ENCODE results near the gene ZNF407.

The ZNF407 gene

GRCh38 chr18:75063615-75064512, 466.2 kb downstream of the ZNF407 start:
- DNase-seq, result no peak

- no peak for DNase-seq
Observed at GRCh38 chr18:75064513-75064905, 466.8 kb downstream of the ZNF407 start.

- DNase-seq, result no peak
Observed at GRCh38 chr18:75065251-75066000, 467.8 kb downstream of the ZNF407 start.

DNA sequence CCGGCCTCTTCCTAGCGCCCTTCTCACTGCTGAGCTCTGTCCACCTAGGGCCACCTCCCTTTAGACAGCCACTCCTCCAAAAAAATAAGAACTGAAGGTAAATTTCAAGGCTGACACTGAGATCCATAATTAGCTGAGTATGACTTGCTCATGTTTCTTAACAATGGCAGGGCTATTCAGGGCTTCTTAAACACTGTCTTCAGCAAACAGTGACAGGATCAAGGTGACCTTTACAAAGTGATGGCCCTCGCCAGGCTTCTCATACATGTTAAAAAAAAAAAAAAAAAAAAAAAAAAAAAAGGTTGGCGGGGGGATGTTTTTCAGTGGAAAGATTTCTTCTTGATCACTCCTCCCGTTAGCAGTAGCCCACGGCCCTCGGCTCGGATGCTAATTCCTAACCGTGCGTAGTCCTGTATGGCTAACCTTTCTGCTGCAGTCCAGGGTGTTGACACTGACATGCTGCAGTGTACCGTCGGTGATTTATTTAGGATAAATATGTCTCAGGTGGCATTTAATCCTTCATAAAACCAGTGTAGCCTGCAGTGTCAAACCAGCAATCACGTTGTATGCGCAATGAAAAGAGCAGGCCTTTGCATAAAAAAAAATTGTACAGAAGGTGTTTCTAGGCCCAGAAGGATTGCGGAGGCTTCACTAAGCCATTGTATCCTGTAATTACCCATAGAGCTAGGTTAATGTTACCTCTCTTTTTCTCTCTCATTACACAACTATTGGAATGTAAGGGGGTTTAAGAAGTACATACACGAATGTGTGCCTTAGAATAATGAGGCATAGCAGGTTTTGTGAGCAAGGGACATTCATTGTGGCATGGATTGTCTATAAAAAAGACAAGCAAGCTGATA, 468.6 kb downstream of the ZNF407 start:
- DNase-seq, result no peak

DNA sequence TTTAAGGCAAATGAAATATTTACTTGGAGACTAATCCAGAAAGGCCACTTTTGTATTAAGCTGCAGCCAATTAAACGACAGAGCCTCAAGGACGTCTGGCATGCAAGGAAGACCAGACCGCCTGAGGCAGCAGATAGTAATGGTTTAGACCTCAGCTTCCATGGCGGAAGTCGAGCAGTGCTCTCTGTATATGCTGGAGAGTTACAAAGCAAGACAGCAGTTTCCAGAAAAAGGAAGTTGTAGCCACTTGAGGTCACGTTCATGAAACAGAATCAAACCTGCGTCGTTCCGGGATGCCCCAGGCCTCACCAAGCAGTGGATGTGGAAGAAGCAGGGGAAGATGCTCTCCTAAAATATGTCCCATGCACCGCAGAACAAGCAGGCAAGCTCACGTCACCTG, 469.3 kb downstream of the ZNF407 start:
- DNase-seq, result no peak

DNA sequence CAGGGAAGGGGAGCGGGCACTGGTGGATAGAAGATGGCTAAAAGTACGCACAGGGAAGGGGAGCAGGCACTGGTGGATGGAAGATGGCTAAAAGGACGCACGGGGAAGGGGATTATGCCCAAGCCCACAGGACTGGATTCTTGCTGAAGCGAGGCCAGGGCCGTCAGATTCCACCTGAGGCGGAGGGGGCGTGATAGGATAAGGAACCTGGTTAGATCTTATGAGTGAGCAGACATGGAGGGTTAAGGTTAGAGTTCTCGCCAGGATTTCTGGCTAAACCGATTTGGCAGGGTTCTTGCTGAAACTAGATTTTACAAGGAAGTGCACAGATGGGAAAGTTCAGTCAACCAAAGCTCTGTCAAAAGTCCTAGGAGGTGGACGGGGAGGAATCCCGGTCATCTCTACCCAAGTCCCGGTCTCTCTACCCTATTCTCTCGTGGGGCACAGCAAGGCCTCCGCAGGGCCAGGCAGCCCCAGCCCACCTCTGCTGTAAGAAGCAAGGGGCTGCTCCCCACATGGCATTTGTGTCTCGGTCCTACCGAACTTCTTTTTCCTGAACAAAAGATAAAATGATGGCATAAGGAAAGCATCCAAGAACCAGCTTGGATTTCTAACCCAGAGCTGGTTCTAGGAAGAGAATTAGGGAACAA, 470.5 kb downstream of the ZNF407 start:
- no peak for DNase-seq

- no peak for DNase-seq
Observed at GRCh38 chr18:75068682-75069435, 471.2 kb downstream of the ZNF407 start.

GRCh38 chr18:75070235-75070624, 472.6 kb downstream of the ZNF407 start:
- no peak for DNase-seq

GRCh38 chr18:75070625-75071483, 473.2 kb downstream of the ZNF407 start:
- DNase-seq, result no peak

DNA sequence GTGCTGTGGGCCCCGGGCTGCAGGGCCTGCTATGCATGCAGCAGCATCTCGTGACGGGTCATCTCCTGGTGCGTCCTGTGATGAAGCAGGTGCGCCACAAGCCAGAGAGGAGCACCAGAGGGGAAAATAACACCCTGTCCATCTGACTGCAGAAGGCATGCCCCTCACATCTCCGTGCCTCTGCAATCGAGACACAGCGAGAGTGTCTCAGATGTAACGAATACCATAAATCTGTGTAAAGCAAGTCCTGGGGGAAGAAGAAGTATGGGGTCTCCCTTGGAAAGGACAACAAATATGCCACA, 473.8 kb downstream of the ZNF407 start:
- no peak for DNase-seq

- DNase-seq, result no peak
Observed at GRCh38 chr18:75071866-75072671, 474.4 kb downstream of the ZNF407 start.

- DNase-seq, result no peak
Observed at GRCh38 chr18:75072672-75073371, 475.2 kb downstream of the ZNF407 start.

DNA sequence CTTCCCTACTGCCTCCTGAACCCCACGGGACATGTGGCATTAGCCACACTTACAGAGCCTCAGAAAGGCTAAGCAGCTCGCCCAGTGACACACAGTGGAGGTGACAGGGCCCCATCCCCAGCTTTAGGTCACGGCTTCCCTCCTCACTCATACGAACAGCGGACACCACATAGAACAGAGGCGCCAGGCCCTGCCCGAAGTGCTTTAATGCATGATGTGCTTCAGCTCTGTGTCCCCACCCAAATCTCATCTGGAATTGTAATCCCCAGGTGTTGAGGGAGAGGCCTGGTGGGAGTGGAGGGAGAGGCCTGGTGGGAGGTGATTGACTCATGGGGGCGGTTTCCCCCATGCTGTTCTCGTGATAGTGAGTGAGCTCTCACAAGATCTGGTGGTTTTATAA, 476.0 kb downstream of the ZNF407 start:
- no peak for DNase-seq

DNA sequence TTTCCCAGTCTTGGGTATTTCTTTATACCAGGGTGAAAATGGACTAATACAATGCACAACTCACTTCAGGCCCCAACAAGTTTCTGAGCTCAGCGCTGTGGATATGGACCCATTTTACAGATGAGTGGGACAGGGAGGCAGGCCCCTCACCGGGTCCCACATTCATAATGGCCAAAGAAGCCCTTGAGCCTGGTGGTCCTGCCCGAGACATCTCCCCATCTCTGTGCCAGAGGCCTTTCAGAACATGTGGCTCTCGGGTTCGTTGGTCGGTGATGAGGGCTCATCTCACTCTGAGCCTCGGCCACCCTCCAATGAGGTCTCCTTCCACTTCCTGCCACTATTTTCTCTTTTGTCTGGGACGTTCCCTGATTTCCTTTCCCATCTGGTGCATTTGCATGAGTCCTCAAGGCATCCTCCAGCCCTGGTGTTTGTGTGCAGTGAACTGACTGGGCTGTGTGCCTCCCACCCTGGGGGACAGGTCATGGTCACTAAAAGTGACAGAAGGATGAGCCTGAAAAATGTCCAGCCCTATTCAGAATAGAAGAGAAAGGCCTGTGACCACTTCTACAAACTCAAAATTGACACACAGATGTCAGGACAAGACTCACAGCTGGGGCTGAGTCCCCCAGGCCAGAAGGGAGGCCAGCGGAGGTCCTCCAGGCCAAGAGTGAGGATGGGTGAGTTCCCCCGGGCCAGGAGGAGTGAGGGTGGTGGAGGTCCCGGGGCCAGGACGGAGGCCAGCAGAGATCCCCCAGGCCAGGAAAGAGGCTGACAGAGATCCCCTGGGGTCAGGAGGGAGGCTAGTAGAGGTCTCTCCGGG, 476.7 kb downstream of the ZNF407 start:
- DNase-seq, result no peak

DNA sequence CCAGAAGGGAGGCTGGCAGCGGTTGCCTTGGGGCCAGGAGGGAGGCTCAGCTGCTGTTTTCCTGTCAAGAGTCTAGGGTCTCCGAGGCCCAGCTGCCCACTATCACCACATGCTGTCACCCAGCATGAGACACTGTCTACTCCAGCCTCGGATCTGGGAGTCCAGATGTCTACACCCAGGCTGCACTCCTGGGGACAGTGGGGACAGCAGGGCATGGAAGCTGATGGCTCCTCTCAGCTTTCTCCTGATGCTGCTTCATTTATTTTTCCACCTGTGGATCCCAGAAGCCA, 477.3 kb downstream of the ZNF407 start:
- no peak for DNase-seq

GRCh38 chr18:75075429-75075841, 477.8 kb downstream of the ZNF407 start:
- DNase-seq, result no peak

- DNase-seq, result no peak
Observed at GRCh38 chr18:75076286-75076685, 478.6 kb downstream of the ZNF407 start.

GRCh38 chr18:75081486-75081885, 483.8 kb downstream of the ZNF407 start:
- DNase-seq, result no peak

- DNase-seq, result no peak
Observed at GRCh38 chr18:75083131-75083530, 485.5 kb downstream of the ZNF407 start.

Measured in cerebellar nuclear complex (tissue), 1 donor.